Bronchial smooth muscle cell (primary cell): ENCODE measurements around the gene TSSK1B. TPM values are rescaled to one million over a fixed set of nuclear protein-coding genes. Genes with fewer than 3 reads are reported as not detected.

Source experiments
- total RNA-seq: library from RNA; depleted of rRNA; stranded (reverse); fragments of >200 nt; gene quantifications from 2 replicates; pipeline ENCODE4 v1.2.1, GENCODE V29; 2014

TSSK1B gene, protein sequence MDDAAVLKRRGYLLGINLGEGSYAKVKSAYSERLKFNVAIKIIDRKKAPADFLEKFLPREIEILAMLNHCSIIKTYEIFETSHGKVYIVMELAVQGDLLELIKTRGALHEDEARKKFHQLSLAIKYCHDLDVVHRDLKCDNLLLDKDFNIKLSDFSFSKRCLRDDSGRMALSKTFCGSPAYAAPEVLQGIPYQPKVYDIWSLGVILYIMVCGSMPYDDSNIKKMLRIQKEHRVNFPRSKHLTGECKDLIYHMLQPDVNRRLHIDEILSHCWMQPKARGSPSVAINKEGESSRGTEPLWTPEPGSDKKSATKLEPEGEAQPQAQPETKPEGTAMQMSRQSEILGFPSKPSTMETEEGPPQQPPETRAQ
- total RNA-seq, result 0.16 and 0.26 TPM in 2 replicates

DNA sequence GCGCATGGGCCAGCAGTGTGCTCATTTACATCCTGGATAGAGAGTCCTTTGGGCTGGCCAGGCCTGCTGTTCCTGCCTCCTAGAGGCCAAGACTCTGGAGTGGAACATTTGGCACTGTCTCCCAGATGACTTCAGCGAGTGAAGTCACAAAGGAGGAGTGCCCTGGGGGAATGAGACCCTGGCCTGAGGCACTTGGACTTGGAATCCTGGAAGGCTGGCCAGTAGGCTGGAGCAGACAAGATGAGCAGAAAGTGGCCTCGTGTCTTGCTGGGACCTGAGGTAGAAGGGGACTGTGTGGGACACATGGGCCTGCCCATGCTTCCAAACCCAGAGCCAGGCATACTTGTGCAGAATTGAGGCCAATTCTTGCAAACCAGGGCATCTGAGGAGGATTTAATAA is at the start of gene TSSK1B:
Gene TSSK1B, minus strand, starts transcription at position 101 of the 400 bp plus-strand sequence. CDS start 150 bp downstream, outside the sequence.

Other genes with a start within 250 kb of the TSSK1B start
- 50.8 and 64.7 TPM in 2 replicates for gene MCC, start 53.5 kb upstream of the TSSK1B start, total RNA-seq
- gene YTHDC2, start 78.7 kb upstream of the TSSK1B start, total RNA-seq, result 15.6 and 18.0 TPM in 2 replicates